NCI-H187 (cell line): ENCODE results near the gene MCF2L.
A peak's percentile ranks its signal among the peaks of the same experiment; 100 is the strongest.
"Not testable (repeated sequence)": the region's sequence is repeated elsewhere in the genome, so short reads cannot be mapped to it uniquely, and the experiment has no call there.

ENCODE experiments used
- DNase-seq, 2 experiments: peaks; one replicate each; lab custom pipeline; 2025; lab: John Stamatoyannopoulos, UW

Gene MCF2L

GRCh38 chr13:113096052-113096744 is 127.2 kb downstream of the MCF2L start:
- no peak for DNase-seq

GRCh38 chr13:113096745-113097305 is 127.8 kb downstream of the MCF2L start:
- no peak for DNase-seq

DNA sequence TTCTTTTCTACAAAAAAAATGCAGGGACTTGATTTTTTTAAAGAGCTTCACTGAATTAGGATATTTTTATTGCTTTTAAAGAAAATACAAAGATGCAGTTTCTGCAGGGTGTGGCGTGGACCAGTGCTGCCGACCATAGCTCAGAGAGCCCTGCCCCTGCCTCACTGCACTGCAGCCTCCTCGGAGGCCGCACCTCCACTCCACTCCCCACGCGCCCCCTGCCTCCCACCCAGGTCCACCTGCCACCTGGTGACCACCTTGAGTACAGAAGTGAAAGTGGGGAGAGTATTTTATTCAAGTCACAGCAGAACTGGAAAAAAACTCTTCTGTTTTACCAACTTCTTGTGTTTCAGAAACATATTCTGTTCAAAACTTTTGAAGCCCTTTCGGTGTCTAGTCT is 128.6 kb downstream of the MCF2L start:
- no peak for DNase-seq

DNA sequence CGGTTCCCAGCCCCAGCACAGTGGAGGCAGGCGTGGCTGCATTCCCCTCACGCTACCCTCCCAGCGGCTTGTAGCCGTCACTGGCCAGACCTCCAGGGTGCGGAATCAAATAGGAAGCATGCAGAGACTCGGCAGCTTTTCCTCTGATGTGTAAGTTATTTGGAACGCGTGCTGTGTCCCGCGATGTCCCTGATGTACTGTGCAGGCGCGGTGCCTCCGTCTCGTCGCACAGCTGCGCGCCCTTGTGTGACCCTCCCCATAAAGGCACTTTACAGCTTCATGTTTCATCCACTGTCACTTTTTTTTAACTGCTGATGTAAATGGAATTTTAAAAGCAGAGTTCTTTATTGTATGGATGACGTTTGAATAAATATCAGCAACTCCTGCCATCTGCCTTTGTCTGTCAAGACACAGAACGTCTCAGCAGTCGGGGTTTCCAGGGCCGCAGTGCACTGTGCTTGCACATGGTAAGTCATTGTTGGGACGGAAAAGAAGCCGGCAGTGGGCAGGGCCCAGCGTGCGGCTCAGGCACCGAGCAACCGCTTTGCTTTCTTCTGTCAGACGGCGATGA is 129.2 kb downstream of the MCF2L start:
- DNase-seq: no peak

GRCh38 chr13:113099142-113099541 is 130.1 kb downstream of the MCF2L start:
- no peak for DNase-seq

DNA sequence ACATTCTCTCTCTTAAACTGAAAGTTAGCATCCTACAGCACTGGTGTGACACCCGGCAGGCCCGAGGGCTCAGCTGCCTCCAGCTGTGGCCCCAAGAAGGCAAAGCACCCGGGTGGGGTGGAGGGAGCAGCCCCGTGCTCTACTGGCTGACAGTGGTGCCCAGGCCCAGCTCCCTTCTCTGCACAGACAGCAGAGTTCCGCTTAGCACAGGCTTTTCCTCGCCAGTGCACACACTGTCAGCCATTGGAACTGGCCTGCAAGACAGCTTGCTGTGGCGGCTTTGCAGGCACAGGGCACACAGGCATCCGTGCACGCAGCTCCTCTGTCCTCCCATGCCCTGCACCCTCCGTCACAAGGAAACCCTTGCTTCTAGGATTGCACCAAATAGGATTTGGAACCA is 133.3 kb downstream of the MCF2L start:
- not testable (repeated sequence) for DNase-seq

DNA sequence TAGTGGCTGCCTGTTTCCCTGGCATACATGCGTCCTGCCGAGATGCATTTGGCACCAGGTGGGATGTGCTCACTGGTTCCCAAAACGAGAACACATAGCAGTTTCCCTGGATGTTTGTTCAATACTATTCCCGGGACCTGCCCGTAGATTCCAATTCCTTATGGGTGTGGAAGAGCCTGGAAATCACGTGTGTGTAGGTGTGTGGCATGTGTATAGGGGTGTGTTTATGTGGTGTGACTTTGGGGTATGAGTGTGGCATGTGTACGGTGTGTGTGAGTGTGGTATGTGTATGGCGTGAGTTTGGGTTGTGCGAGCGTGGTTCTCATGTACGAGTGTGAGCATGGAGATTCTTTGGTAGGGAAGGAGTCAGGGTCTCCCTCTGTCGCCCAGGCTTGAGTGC is 133.7 kb downstream of the MCF2L start:
- DNase-seq: no peak

- no peak for DNase-seq
Observed at GRCh38 chr13:113103646-113104045, 134.6 kb downstream of the MCF2L start.

DNA sequence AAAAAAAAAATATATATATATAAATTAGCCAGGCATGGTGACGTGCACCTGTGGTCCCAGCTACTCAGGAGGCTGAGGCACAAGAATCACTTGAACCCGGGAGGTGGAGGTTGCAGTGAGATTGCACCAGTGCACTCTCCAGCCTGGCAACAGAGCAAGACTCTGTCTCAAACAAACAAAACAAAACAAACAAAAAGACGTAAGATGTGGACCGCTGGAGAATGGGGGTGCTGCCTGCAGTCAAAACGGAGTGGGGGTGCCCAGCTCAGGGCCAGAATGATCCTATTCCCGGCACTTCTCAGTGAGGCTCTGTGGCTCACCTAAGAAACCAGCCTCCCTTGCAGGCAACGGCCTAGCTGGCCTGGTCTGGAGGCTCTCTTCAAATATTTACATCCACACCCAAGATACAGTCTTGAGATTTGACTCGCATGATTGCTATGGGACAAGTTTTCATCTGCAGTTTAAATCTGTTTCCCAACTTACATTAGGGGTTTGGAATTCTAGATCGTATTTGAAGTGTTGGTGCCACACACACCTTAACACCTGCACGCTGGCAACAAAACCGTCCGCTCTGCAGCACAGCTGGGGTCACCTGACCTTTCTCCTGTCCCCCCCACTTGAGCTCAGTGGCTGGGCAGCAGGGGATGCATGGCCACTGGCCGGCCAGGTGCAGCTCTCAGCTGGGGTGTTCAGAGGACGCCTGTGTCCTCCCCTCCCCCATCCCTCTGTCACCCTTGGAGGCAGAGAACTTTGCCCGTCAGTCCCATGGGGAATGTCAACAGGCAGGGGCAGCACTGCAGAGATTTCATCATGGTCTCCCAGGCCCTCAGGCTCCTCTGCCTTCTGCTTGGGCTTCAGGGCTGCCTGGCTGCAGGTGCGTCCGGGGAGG is 136.3 kb downstream of the MCF2L start, which contains the start of gene F7:
TSS of gene F7 (plus strand) at position 760 of the 889 bp plus-strand sequence. CDS start at position 811, 51 bp downstream.
- DNase-seq: peak in 1 of 2 experiments; percentile 58

DNA sequence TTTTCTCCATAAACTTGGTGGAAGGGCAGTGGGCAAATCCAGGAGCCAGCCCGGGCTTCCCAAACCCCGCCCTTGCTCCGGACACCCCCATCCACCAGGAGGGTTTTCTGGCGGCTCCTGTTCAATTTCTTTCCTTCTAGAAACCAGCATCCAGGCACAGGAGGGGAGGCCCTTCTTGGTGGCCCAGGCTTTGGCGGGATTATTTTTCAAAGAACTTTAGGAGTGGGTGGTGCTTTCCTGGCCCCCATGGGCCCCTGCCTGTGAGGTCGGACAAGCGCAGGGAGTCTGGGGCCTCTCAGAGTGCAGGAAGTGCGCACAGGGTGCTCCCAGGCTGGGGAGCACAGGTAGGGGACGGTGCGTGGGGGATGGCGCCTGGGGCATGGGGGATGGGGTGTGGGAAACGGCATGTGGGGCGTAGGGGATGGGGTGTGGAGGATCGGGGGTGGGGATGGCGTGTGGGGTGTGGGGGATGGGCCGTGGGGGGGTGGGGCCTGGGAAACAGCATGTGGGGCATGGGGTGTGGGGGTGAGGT is 137.0 kb downstream of the MCF2L start:
- no peak for DNase-seq

DNA sequence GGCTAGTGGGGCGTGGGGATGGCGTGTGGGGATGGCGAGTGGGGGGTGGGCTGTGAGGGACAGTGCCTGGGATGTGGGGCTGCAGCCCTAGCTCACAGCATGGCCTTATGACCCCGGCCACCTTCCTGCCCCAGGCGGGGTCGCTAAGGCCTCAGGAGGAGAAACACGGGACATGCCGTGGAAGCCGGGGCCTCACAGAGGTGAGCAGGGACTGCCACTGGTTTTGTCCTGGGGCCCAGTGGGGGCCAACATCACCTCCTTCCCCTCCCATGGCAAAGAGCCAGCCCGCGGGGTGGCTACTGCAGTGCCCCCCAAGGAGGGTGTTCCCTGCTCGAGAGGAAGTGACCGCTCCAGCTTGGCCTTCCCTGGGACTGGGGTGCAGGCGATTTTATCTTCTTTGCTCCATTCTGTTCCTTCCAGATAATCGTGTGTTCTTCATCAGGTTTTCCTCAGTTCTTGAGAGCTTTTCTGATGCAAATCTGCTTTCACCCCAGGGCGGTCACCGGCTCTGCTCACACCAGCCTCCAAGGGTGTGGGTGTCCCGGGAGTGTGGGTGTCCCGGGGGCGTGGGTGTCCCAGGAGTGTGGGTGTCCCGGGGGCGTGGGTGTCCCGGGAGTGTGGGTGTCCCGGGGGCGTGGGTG is 137.8 kb downstream of the MCF2L start:
- DNase-seq: no peak

DNA sequence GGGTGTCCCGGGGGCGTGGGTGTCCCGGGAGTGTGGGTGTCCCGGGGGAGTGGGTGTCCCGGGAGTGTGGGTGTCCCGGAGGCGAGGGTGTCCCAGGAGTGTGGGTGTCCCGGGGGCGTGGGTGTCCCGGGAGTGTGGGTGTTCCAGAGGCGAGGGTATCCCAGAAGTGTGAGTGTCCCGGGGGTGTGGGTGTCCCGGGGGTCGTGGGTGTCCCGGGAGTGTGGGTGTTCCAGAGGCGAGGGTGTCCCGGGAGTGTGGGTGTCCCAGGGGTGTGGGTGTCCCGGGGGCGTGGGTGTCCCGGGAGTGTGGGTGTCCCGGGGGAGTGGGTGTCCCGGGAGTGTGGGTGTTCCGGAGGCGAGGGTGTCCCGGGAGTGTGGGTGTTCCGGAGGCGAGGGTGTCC is 139.5 kb downstream of the MCF2L start:
- not testable (repeated sequence) for DNase-seq

GRCh38 chr13:113109151-113110047 is 140.4 kb downstream of the MCF2L start:
- DNase-seq: no peak

- no peak for DNase-seq
Observed at GRCh38 chr13:113110048-113110851, 141.2 kb downstream of the MCF2L start.

DNA sequence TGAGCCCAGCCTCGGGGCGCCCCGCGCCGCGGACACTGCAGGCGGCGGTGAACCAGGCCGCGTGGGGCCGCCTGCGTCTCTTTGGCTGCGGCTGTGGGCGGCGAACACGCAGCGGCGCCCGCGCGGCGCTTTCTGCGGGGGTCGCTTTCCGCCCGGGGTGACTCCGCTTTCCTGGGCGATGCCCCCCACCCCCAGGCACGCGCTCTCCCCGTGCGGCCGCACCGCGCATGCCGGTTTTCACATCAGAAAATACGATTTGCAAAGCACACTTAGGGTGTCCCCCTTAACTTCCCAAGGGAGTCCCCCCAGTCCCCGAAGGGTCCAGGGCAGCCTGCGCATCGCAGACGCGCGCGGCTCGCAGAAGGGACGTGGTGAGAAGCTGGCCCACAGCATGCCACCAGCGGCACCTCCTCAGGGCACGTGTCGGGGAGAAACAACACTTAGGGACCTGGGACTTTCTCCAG is 141.9 kb downstream of the MCF2L start:
- no peak for DNase-seq

GRCh38 chr13:113111821-113112220 is 142.8 kb downstream of the MCF2L start:
- DNase-seq: not testable (repeated sequence)

GRCh38 chr13:113112475-113112874 is 143.5 kb downstream of the MCF2L start:
- not testable (repeated sequence) for DNase-seq

GRCh38 chr13:113112893-113113845 is 144.2 kb downstream of the MCF2L start:
- DNase-seq: no peak
